Chondrocyte (in vitro differentiated cells): ENCODE data around the gene GRIK2. TPM values are rescaled to one million over a fixed set of nuclear protein-coding genes. Genes with fewer than 3 reads are reported as not detected.

Experiments used
- DNase-seq: peaks from one replicate; pipeline ENCODE4 v3.0.0; 2021; ENCODE audit warnings: mixed read lengths, low spot score
- H3K27ac Mint-ChIP-seq: one replicate; pipeline ENCODE4 v1.8.0; 2021; ENCODE audit warnings: mild to moderate bottlenecking, moderate library complexity, mixed read lengths; ENCODE audit not compliant: unreplicated experiment
- H3K27me3 Mint-ChIP-seq: 2 replicates; pipeline ENCODE4 v1.8.0; 2021; ENCODE audit warnings: low read depth, mixed read lengths
- H3K36me3 Mint-ChIP-seq: 2 replicates; pipeline ENCODE4 v1.8.0; 2021; ENCODE audit warnings: low read depth, mixed read lengths
- H3K4me1 Mint-ChIP-seq: 2 replicates; pipeline ENCODE4 v1.8.0; 2021; ENCODE audit warnings: low read depth, mild to moderate bottlenecking, mixed read lengths
- H3K4me3 Mint-ChIP-seq: one replicate; pipeline ENCODE4 v1.8.0; 2021; ENCODE audit warnings: mild to moderate bottlenecking, moderate library complexity, mixed read lengths; ENCODE audit not compliant: unreplicated experiment
- H3K9me3 Mint-ChIP-seq: 2 replicates; pipeline ENCODE4 v1.8.0; 2021; ENCODE audit warnings: low read depth, mixed read lengths
- total RNA-seq: library from RNA; stranded (reverse); gene quantifications from 3 replicates; pipeline ENCODE4 v1.2.1, GENCODE V29; 2021
- TF ChIP-seq, protein P1 (sequence below): fragments of 200-600 bp; sonication (generic); IDR thresholded peaks from 2 replicates; pipeline ENCODE4 v1.5.0; 2021; ENCODE audit warnings: antibody characterized with exemption, mild to moderate bottlenecking, moderate library complexity

Gene GRIK2
- total RNA-seq, 1 donor from 2014 or later, result 8.2 TPM

DNA sequence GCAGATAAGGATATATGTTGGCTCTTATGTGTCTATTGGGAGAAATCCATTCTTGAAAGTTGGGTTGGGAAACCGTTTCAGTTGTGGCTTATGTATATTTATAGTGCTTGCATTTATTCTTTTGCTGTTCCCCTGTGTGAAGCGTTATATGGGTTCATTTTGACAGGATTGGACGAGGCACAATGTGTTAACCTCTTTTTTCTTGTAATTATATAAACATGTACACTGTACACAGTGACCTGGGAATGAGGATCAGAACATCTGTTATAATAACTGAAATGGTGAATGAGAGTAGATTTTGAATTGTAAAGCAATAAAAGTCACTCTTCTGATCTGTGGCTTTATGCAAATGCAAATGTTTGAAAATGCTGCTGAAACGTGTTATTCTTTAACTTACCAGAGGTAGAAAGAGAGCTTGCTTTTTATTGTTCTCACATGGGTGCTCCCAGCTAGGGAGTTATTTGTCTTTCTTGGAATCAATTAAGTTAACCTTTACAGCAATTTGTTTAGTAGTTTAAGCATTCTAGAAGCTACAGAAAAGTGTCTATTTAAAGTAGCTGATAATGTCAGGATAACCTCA is 213.7 kb downstream of the GRIK2 start:
- Mint-ChIP-seq H3K27ac (no peak overlapping the region), H3K4me3 (no peak overlapping the region)

DNA sequence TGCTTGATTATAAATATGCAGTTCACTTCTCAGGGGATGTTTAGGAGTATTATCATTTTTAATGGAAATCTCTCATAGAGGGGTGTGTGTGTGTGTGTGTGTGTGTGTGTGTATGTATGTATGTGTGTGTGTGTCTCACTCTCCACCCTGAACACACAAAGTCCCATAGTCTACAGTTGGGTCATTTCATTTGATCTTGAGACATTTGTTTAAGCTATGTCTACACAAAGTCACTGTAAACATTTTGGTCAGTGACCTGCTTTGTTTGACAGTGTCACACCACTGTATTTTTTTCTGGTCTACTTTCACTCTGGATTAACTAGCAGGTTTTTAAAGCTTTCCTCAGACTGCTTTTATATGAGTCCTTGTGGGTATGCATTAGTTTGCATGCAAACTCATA is 215.2 kb downstream of the GRIK2 start:
- TF ChIP-seq, protein P1, sequence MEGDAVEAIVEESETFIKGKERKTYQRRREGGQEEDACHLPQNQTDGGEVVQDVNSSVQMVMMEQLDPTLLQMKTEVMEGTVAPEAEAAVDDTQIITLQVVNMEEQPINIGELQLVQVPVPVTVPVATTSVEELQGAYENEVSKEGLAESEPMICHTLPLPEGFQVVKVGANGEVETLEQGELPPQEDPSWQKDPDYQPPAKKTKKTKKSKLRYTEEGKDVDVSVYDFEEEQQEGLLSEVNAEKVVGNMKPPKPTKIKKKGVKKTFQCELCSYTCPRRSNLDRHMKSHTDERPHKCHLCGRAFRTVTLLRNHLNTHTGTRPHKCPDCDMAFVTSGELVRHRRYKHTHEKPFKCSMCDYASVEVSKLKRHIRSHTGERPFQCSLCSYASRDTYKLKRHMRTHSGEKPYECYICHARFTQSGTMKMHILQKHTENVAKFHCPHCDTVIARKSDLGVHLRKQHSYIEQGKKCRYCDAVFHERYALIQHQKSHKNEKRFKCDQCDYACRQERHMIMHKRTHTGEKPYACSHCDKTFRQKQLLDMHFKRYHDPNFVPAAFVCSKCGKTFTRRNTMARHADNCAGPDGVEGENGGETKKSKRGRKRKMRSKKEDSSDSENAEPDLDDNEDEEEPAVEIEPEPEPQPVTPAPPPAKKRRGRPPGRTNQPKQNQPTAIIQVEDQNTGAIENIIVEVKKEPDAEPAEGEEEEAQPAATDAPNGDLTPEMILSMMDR, result no peak
- Mint-ChIP-seq H3K36me3 (no peaks in the 10 kb centered on the region), H3K27me3 (no peaks in the 10 kb centered on the region), H3K27ac (no peak overlapping the region), H3K4me3 (no peak overlapping the region), H3K4me1 (no peaks in the 10 kb centered on the region), H3K9me3 (no peaks in the 10 kb centered on the region)
- DNase-seq, result no peak

More for the DNA sequence above, 213.7 kb downstream of the GRIK2 start:
- DNase-seq, result no peak
- TF ChIP-seq, protein P1, result no peak
- Mint-ChIP-seq H3K36me3 (peaks cover 2% of the 10 kb centered on the region), H3K9me3 (no peaks in the 10 kb centered on the region), H3K27me3 (peaks cover 2% of the 10 kb centered on the region), H3K4me1 (no peaks in the 10 kb centered on the region)

DNA sequence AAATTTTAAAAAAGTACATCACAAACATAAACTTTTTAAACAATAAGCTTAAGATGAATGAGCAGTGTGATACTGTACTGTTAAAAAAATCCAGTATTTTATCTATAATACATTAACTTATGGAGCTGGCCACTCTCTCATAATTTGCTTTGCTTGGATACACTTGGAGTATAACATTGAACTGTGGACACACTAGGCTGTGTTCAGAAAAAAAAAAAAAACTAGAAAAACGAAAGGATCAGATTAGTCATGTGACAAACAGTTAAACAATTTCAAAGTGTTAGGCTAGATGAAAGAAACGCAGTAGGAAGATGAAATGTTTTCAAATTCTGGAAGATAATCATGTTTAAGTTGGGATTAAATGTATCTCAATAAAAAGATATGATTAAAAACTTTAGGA is 220.0 kb downstream of the GRIK2 start:
- no peak overlapping the region for H3K4me3 Mint-ChIP-seq
- H3K9me3 Mint-ChIP-seq, result no peaks in the 10 kb centered on the region
- no peak for DNase-seq
- no peaks in the 10 kb centered on the region for H3K36me3 Mint-ChIP-seq
- TF ChIP-seq, protein P1, result no peak
- H3K27ac Mint-ChIP-seq, result no peak overlapping the region
- peaks cover 6% of the 10 kb centered on the region for H3K4me1 Mint-ChIP-seq
- H3K27me3 Mint-ChIP-seq, result peaks cover 2% of the 10 kb centered on the region

DNA sequence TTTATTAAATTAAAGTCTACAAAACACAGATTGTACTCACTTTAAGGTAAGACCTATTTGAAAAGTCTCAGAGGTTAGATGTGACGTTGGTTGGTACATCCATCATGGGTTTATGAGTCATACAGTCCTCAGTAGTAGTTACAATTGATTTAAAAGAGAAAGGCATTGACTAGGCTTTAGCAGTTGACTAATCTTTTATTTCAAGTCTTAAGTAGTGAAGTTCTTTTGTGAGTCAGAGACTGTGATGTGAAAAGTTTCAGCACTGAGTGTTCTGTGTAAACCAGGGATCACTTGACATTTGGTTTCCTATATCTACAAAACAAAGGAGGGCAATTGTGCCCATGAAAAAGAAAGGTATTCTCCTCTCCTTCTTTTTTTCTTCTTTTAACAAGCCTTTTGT is 221.3 kb downstream of the GRIK2 start:
- Mint-ChIP-seq H3K27me3 (peaks cover 2% of the 10 kb centered on the region), H3K4me1 (peaks cover 6% of the 10 kb centered on the region), H3K4me3 (no peak overlapping the region), H3K27ac (no peak overlapping the region), H3K36me3 (no peaks in the 10 kb centered on the region), H3K9me3 (no peaks in the 10 kb centered on the region)
- no peak for DNase-seq
- TF ChIP-seq, protein P1, result no peak

DNA sequence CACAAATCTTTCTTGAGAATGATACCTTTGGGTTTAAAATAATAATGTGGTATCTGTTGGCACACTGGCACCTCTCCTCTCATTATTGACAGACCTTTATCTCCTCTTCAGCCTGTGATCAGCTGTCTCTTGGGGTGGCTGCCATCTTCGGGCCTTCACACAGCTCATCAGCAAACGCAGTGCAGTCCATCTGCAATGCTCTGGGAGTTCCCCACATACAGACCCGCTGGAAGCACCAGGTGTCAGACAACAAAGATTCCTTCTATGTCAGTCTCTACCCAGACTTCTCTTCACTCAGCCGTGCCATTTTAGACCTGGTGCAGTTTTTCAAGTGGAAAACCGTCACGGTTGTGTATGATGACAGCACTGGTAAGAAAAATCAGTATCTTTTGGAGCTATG is 232.8 kb downstream of the GRIK2 start:
- TF ChIP-seq, protein P1, result no peak
- H3K4me3 Mint-ChIP-seq, result no peak overlapping the region
- H3K27ac Mint-ChIP-seq, result no peak overlapping the region
- no peak for DNase-seq
- no peaks in the 10 kb centered on the region for H3K36me3 Mint-ChIP-seq
- H3K9me3 Mint-ChIP-seq, result peaks cover 5% of the 10 kb centered on the region
- no peaks in the 10 kb centered on the region for H3K4me1 Mint-ChIP-seq
- no peaks in the 10 kb centered on the region for H3K27me3 Mint-ChIP-seq
